Testis (tissue), 2 donors: Measurements from ENCODE around the gene FHIT.

Source experiments
- POLR2A ChIP-seq: fragments of 450-650 bp; IDR thresholded peaks from one replicate; pipeline ENCODE4 v1.6.1; 2017; ENCODE audit warnings: antibody characterized with exemption, mild to moderate bottlenecking, moderate library complexity
- TF ChIP-seq, protein P1 (sequence below), 3 experiments: fragments of 450-650 bp in 2 of 3; fragments of 200-600 bp in 1 of 3; sonication (generic) in 1 of 3; IDR thresholded peaks; one replicate each; pipeline ENCODE4 v1.5.1; 2016 to 2019; ENCODE audit warnings: antibody characterized with exemption in 3 of 3, mild to moderate bottlenecking in 2 of 3, moderate library complexity in 1 of 3

GRCh38 chr3:60388731-60389130, 862.5 kb downstream of the FHIT start:
- TF ChIP-seq, protein P1, sequence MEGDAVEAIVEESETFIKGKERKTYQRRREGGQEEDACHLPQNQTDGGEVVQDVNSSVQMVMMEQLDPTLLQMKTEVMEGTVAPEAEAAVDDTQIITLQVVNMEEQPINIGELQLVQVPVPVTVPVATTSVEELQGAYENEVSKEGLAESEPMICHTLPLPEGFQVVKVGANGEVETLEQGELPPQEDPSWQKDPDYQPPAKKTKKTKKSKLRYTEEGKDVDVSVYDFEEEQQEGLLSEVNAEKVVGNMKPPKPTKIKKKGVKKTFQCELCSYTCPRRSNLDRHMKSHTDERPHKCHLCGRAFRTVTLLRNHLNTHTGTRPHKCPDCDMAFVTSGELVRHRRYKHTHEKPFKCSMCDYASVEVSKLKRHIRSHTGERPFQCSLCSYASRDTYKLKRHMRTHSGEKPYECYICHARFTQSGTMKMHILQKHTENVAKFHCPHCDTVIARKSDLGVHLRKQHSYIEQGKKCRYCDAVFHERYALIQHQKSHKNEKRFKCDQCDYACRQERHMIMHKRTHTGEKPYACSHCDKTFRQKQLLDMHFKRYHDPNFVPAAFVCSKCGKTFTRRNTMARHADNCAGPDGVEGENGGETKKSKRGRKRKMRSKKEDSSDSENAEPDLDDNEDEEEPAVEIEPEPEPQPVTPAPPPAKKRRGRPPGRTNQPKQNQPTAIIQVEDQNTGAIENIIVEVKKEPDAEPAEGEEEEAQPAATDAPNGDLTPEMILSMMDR (IDR thresholded peaks at IDR 0.05) = no peak
- TF ChIP-seq POLR2A = no peak
